ENCODE data around the gene CPPED1.

The CPPED1 gene

DNA sequence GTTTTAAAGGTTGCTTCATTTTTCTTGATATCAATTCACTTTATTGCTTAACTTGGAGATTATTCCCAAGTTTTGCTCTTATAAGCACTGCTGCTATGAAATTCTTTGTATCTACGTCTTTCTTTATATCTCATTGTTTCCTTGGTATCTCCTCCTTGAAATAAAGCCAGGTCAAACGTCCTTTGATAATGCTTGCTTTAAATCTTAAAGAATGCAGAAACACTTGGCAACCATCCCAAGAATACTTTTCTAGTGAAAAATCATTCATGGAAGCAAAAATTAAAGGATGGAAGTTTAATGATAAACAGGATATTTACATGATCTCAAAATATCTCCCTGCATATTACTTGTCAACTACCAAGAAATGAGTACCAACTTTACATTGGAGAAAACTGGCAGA lies 175.2 kb downstream of the CPPED1 start:
- DNase-seq: no peak

DNA sequence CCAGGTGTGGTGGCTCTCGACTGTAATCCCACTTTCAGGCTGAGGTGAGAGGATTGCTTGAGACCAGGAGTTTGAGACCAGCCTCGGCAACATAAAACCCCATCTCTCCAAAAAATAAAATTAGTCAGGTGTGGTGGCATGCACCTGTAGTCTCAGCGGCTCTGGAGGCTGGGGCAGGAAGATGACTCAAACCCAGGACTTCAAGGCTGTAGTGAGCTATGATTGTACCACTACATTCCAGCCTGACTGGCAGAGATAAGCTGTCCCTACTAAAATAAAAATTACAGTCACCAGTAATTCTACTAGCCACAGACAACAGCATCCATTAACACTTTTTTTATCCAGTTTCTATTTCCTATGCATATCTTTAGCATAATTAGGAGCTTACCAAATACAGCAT lies 176.3 kb downstream of the CPPED1 start:
- DNase-seq: no peak

DNA sequence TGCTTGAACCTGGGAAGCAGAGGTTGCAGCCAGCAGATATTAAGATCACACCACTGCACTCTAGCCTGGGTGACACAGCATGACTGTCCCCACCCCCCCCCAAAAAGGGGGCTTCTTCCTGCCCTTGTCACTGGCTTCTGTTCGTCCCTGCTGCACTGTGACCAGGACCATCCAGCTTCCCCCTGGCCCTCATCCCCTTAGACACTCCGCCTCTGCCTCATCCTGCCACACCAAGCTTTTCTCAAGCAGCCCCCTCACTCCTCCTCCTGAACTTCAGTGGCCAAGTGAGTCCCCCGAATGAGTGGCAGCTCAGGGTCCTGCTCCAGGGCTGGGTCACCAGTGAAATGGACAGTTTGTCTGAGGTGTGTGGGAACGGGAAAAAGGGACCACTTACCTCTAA lies 177.3 kb downstream of the CPPED1 start:
- no peak for DNase-seq

DNA sequence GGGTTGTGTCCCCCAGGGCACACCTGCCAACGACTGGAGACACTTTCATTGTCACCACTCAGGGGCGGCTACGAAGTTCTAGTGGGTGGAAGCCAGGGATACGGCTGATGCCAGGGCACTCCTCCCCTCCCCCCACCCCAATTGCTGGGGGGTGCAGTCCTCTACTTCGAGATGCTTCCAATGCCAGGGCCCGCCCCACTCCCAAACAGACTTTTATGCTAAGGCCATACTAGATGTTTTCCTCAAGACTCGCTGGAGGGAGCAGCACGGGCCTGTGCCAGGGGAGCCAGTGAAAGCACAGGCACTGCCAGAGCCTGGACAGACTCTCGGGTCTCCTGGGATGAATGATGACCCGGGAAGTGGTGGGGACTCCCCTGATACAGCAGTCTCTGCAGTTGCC lies 178.0 kb downstream of the CPPED1 start:
- no peak for DNase-seq

DNA sequence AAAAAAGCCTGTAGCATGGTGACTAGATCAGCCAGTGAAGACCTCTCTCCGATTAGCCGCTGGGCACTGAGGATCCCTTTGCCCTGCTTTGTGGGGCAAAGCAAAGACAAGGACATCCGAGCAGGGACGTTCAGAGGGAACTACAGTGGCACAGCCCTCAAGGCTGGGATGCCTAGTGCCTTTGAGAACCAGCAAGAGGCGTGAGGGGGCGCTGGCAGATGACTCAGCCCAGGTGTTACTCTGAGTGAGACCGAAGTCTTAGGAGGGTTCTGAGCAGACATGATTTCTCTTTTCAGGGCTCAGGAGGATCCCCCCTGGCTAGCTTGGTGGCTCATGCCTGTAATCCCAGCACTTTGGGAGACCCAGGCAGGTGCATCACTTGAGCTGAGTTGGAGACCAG lies 178.6 kb downstream of the CPPED1 start:
- DNase-seq: no peak

DNA sequence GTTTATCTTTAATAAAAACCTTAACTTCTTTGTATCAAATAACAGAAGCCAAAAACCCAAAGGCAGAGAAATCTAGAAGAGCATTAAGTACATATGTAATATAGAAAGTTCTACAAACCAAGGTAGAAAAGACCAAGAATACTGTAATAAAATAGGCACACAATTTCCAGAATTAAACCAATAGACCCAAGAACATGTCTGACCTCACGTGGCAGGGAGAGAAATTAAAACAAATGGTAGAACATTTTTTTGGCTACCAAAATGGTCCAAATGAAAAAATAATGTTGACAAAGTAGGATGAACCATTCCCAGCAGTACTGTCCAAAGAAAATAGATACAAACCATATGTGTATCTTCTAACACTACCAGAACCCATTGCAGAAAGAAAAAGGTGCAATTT lies 183.5 kb downstream of the CPPED1 start:
- DNase-seq: no peak

DNA sequence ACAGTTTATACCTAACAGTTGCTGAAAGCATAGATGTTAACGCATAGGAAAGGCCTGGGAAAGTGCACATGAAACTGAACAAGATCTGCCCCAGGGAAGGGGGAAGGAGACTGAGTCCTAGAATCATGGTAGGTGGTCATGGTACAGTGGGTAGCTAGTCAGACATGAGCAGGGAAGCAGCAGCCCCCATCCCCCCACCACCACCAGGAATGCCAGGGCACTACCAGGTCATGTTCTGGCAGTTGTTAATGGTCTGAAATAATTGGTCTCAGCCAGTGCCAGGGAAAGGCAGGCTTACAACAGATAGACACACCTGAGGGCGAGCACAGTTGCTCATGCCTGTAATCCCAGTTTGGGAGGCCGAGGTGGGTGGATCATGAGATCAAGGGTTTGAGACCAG lies 185.2 kb downstream of the CPPED1 start:
- no peak for DNase-seq

DNA sequence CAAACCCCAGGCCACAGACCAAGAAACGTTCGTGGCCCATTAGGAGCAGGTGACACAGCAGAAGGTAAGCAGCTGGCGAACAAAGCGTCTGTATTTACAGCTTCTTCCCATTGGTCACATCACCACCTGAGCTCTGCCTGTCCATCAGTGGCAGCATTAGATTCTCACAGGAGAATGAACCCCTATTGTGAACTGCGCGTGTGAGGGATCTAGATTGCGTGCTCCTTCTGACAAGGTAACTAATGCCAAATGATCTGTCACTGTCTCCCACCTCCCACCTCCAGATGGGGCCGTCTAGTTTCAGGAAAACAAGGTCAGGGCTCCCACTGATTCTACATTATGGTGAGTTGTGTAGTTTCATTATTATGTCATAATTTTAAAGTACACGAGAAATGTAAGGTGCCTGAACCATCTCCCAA lies 186.3 kb downstream of the CPPED1 start:
- DNase-seq: peak; percentile 9 to 28

DNA sequence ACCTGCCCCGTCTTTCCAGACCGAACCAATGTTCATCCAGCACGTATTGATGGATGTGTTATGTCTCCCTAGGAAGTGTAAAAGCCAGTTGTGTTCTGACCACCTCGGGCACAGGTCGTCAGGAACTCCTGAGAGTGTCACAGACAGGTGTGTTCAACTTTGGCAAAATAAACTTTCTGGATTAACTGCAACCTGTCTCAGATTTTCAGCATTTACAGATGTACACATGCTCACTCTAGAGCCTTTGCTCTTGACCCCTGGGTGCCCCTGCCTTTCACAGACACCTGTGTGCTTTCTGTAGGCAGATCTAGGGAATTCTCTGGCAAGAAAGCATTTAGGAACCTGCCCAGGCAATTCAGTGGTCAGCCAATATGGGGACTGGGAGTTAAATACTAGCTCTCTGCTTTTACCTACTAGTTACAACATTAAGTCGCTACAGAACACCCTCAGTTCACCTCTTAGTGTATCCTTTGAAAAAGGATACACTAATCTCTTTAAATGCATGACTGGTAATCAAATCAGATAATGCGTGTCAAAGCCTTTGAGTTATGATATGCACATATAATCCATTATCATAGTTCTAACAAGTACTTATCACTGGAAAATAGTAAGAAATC lies 188.9 kb downstream of the CPPED1 start:
- DNase-seq: no peak

DNA sequence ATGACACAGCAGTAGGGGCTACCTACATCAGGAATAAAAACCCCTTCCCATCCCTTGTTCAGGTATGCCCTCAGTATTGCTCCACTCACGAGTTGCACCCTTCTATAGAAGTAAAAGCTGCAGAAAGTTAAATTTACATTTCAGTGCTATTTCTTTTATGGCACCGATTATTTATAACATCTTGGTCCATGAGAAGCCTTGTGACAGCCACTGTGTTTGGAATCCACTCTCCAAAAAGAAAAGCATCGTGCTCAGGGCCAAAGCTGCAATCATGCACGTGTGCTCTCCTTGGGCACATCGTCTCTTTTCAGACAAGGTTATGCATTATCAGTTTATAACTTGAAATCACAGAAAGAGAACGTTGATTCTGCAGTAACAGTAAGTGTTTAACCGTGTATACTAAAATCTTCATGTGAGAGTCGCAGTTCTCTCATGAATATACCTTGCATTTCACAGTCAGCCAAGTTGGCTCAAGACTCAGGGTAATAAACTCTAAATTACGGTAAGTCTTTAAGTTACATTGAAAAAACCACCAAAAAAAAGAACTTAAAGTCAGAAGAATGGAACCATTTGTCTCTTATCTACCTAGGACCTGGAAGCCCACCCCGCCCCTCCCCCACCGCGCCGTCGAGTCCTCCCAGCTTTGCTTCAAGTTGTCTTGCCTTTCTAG lies 189.6 kb downstream of the CPPED1 start:
- DNase-seq: no peak

DNA sequence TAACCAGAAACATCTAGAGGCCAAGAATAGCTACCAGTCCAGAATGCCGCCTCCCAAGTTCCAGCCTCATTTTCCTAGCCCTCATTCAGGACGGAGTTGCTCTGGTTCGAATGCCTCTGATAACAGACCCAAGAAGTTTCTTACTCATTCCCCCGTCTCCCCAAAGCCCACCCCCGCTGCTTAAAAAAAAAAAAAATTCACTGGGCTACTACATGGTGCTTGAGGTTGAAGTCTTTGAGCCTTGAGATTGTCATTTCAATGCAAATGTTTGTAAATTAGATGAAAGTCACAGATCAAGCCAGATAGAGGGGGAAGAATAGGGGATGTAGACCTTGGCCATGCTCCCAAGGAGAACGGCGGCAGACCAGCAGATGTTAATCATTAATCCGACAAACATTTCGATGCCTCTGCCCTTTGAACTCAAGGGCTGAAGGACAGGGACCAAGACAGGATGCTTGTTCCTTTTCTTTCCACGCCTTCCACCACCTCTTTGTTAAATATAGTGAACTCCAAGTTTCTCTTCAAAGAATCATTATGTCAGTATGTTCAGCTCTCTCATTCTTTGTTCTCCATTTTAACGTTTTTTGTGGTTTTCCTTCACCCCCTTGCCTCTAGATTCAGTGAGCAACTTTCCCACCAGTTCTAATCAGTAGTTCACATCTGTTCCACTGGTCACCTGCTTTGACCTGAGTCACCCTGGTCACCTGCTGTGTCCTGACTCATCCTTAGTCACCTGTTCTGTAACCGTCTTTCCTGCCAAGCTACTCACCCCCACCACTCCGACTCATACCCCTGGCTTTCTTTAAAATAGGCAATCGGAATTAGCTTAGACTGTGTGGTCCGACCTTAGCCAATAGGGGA lies 190.3 kb downstream of the CPPED1 start:
- peak; percentile 37 to 45 for DNase-seq

DNA sequence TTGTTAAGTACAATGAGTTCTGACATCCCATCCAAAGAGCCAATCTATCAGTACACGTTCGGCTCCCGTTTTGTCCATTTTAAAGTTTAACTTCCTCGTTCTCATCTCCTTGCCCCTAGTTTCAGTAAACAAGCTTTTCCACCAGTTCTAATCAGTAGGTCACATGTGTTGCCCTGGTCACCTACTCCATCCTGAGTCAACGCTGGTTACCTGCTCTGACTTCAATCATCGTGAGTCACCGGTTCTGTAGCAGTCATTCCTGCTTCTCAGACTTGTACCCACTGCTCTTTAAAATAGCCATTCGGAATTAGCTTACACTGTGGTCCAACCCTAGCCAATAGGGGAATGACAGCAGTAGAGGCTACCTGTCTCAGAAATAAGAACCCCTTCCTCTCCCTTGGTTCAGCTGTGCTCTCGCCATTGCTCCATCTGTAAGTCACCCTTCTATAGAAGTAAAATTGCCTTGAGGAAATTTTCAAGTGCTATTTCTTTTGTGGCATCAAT lies 191.0 kb downstream of the CPPED1 start:
- no peak for DNase-seq

DNA sequence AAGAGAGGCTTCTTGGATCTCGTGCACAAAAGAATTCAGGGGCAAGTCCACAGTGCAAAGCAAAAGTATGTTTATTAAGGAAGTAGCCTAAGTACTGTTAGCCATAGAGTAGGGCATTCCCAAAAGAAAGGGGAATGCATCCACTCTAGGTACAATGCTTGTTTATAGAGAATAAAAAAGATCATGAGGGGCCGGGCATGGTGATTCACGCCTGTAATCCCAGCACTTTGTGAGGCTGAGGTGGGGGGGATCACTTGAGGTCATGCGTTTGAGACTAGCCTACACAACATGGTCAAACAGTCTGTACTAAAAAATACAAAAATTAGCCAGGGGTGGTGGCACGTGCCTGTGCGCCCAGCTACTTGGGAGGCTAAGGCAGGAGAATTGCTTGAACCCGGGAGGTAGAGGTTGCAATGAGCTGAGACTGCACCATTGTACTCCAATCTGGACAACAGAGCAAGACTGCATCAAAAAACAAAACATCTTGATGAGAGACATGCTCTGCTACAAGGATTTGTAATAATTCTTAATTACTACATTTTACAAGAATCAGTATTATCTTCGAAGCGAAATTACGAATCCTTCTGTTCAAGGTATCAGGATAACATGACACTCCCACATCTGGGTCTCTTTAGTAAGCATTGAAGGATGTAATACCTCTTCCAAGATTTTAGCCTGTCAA lies 191.6 kb downstream of the CPPED1 start:
- DNase-seq: no peak

DNA sequence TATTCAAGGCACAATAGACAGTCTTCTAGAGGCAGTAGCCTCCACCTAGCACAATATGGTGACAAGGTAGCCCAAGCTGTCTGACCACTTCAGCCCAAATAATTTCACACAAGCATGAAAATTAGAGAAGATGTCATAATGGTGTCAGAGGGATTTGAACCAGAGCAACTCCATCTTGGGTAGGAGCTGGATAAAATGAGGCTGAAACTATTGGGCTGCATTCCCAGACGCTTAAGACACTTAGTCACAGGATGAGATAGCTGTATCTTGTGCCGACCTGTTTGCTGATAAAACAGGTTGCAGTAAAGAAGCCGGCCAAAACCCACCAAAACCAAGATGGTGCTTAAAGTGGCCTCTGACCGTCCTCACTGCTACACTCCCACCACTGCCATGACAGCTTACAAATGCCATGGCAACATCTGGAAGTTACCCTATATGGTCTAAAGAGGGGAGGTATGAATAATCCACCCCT lies 192.6 kb downstream of the CPPED1 start:
- no peak for DNase-seq

DNA sequence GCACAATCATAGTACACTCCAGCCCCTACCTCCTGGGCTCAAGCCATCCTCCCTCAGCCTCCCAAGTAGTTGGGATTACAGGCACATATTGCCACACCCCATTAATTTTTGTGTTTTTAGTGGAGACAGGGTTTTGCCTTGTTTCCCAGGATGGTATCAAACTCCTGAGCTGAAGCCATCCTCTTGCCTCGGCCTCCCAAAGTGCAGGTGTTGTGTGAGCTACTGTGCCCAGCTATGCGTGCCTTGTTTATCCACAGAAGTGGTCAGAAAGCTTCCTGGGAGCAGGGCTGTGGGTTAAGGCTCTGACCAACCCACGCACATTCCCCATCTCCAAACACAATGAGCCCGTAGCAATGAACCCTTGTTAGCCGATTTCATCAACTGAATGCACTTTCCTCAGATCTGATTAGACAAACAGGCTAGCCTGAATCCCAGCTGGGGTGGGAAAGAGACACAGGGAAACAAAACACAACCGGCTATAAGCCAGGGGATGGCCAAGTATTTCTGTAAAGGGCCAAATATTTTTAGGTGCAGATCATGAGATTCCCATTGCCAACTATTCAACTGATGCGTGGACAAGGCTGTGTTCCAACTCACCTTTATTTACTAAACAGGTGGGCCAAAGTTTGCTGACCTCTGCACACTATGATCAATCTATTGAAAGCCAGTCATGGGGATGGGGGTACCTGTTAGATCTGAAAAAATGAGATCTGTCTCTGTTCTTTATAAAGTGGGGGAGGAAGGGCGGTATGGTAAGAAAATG lies 193.6 kb downstream of the CPPED1 start:
- no peak for DNase-seq
